Measurements from ENCODE around the gene TRABD.

Gene TRABD

DNA sequence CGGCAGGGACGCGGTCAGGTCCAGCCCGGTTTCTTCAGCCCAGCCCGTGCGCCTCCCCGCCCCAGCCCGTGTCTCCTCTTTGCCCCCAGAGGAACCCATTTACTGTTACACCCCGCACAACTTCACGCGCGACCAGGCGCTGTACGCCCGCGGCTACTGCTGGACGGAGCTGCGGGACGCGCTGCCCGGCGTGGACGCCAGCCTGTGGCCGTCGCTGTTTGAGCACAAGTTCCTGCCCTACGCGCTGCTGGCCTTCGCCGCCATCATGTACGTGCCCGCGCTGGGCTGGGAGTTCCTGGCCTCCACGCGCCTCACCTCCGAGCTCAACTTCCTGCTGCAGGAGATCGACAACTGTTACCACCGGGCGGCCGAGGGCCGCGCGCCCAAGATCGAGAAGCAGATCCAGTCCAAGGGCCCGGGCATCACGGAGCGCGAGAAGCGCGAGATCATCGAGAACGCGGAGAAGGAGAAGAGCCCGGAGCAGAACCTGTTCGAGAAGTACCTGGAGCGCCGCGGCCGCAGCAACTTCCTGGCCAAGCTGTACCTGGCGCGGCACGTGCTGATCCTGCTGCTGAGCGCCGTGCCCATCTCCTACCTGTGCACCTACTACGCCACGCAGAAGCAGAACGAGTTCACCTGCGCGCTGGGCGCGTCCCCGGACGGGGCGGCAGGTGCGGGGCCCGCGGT, 8.7 kb upstream of the TRABD start:
- no peak overlapping the region for H3K4me3 ChIP-seq (ENCODE audit: low read depth, low read length)
- no peak for DNase-seq (ENCODE audit: low read depth, low spot score)

DNA sequence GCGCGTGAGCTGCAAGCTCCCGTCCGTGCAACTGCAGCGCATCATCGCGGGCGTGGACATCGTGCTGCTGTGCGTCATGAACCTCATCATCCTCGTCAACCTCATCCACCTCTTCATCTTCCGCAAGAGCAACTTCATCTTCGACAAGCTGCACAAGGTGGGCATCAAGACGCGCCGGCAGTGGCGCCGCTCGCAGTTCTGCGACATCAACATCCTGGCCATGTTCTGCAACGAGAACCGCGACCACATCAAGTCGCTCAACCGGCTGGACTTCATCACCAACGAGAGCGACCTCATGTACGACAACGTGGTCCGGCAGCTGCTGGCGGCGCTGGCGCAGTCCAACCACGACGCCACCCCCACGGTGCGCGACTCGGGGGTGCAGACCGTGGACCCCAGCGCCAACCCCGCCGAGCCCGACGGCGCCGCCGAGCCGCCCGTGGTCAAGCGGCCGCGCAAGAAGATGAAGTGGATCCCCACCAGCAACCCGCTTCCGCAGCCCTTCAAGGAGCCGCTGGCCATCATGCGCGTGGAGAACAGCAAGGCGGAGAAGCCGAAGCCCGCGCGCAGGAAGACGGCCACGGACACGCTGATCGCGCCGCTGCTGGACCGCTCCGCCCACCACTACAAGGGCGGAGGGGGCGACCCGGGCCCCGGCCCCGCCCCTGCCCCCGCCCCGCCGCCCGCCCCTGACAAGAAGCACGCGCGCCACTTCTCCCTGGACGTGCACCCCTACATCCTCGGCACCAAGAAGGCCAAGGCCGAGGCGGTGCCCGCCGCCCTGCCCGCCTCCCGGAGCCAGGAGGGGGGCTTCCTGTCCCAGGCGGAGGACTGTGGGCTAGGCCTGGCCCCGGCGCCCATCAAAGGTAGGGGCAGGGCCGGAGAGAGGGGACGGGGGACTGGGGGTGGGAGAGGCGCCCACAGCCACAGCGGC, 7.9 kb upstream of the TRABD start:
- no peak overlapping the region for H3K4me3 ChIP-seq (ENCODE audit: low read depth, low read length)
- in situ Hi-C loops (cut with HindIII; ENCODE audit: low sequenced_read_pairs): no loop called here
- TF ChIP-seq, protein P1, sequence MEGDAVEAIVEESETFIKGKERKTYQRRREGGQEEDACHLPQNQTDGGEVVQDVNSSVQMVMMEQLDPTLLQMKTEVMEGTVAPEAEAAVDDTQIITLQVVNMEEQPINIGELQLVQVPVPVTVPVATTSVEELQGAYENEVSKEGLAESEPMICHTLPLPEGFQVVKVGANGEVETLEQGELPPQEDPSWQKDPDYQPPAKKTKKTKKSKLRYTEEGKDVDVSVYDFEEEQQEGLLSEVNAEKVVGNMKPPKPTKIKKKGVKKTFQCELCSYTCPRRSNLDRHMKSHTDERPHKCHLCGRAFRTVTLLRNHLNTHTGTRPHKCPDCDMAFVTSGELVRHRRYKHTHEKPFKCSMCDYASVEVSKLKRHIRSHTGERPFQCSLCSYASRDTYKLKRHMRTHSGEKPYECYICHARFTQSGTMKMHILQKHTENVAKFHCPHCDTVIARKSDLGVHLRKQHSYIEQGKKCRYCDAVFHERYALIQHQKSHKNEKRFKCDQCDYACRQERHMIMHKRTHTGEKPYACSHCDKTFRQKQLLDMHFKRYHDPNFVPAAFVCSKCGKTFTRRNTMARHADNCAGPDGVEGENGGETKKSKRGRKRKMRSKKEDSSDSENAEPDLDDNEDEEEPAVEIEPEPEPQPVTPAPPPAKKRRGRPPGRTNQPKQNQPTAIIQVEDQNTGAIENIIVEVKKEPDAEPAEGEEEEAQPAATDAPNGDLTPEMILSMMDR (IDR thresholded peaks at IDR 0.05; ENCODE audit: low read depth, low read length): no peak
- no peak for DNase-seq (ENCODE audit: low read depth, low spot score)

More for the DNA sequence above, 8.7 kb upstream of the TRABD start:
- in situ Hi-C loops (cut with HindIII; ENCODE audit: low sequenced_read_pairs): no loop called here
- TF ChIP-seq, protein P1 (IDR thresholded peaks at IDR 0.05; ENCODE audit: low read depth, low read length): no peak

DNA sequence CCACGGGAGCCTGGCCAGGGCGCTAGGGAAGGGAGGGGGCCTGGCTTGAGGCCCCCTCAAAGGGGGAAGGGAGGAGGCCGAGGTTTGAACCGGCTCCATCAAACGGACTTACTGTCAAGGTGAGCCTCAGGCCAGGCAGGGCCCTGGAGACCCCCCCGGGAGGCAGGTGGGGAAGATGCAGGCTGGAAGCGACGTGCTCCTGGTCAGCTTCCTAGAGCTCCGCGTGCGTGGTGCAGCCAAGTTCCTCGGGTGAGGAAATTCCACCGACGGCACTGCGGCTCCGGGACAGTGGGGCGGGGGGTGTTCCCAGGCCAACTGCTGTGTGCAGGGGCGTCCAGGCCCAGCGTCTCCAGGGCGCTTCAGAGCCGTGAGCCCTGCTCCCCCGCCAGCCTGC, 7.2 kb upstream of the TRABD start:
- in situ Hi-C loops (cut with HindIII; ENCODE audit: low sequenced_read_pairs): no loop called here
- H3K4me3 ChIP-seq (ENCODE audit: low read depth, low read length): no peak overlapping the region
- no peak for DNase-seq (ENCODE audit: low read depth, low spot score)
- TF ChIP-seq, protein P1 (IDR thresholded peaks at IDR 0.05; ENCODE audit: low read depth, low read length): no peak

DNA sequence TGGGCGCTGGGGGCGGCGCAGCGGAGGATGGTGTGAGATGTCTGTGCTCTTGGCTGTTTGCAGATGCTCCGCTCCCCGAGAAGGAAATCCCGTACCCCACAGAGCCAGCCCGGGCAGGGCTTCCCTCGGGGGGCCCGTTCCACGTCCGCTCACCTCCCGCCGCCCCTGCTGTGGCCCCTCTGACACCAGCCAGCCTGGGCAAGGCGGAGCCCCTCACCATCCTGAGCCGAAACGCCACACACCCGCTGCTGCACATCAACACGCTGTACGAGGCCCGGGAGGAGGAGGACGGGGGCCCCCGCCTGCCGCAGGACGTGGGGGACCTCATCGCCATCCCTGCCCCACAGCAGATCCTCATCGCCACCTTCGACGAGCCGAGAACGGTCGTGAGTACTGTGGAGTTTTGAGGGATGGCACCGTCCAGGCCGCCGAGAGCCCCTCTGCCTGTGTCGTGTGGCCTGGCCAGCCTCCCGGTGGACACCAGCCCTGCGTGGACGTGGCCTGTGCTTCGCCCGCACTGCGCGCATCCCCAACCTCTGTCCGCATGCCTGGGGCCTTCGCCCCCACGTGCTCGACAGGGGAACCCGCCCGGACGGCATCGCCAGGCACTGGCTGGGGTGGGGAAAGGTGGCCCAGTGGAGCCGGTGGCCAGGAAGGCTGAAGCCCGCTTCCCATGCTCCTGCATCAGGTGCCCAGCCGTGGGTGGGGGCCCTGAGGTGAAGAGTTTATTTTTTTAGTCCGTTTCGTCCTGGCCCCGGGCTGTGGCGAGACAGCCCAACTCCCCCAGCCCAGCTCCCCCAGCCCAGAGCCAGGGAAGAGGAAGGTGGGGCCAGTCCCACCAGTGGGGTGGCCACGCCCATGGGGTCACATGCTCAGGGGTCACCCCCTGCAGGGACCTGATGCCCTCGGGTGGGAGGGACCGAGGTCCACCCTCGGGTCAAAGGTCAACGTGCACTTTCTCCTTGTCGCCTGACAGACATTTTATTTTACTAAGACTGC, 6.5 kb upstream of the TRABD start:
- no peak for DNase-seq (ENCODE audit: low read depth, low spot score)
- in situ Hi-C loops (cut with HindIII; ENCODE audit: low sequenced_read_pairs): no loop called here
- H3K4me3 ChIP-seq (ENCODE audit: low read depth, low read length): no peak overlapping the region

DNA sequence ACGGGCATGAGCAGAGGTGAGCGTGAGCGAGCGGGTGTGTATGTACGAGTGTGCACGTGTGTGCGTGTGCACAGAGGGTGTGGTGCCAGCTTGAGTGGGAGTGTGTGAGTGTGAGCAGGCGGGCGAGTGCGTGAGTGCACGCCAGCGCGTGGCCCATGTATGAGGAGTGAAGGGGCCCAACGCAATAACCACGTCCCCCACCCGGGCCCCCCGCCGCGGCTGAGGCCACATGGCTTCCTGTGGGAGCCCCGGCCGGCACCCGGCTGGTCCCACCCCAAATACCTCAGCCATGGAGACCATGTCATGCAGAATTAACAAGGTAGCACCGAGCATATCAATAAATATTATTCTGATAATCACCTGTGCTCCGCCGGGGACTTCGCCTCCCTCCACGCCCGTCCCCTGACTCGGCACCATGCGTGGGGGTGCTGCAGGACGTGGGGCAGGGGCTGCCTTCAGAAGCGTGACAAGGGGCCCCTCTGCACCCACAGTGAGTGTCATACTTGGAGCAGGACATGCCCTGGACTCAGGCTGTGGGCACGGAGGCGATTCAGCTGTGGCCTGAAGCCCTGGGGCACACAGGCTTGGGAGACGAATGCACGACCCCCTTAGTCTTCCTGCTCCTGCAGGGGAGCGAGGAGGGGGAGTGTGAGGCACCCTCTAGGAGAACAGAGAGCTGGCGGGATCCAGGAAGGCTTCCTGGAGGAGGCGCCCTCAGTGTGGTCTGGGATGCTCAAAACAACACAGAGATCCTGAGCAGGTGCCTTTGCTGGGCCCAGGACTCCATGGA, 5.6 kb upstream of the TRABD start:
- TF ChIP-seq, protein P1 (IDR thresholded peaks at IDR 0.05; ENCODE audit: low read depth, low read length): no peak
- no peak overlapping the region for H3K4me3 ChIP-seq (ENCODE audit: low read depth, low read length)
- in situ Hi-C loops (cut with HindIII; ENCODE audit: low sequenced_read_pairs): no loop called here
- no peak for DNase-seq (ENCODE audit: low read depth, low spot score)

More for the DNA sequence above, 6.5 kb upstream of the TRABD start:
- TF ChIP-seq, protein P1 (IDR thresholded peaks at IDR 0.05; ENCODE audit: low read depth, low read length): no peak

All from astrocyte of the spinal cord (primary cell).